BE2C (cell line): ENCODE data around the gene DHRS13. TPM values are rescaled to one million over a fixed set of nuclear protein-coding genes. Genes with fewer than 3 reads are reported as not detected.
A peak's percentile ranks its signal among the peaks of the same experiment; 100 is the strongest.

ENCODE experiments used
- DNase-seq: peaks from one replicate; pipeline ENCODE4 v3.0.0-alpha.2; 2020
- H3K27me3 ChIP-seq: fragments of 250-450 bp; sonication (Bioruptor Pico); 2 replicates; pipeline ENCODE4 v1.5.1; 2020; ENCODE audit warnings: mild to moderate bottlenecking
- H3K36me3 ChIP-seq: fragments of 250-450 bp; sonication (Bioruptor Pico); 2 replicates; pipeline ENCODE4 v1.5.1; 2020; ENCODE audit warnings: mild to moderate bottlenecking
- H3K4me1 ChIP-seq: fragments of 250-450 bp; sonication (Bioruptor Pico); 2 replicates; pipeline ENCODE4 v1.5.1; 2020
- H3K4me3 ChIP-seq: 2 replicates; pipeline ENCODE4 v1.5.1; 2011; ENCODE audit warnings: low read depth, low read length
- H3K9me3 ChIP-seq: fragments of 250-450 bp; sonication (Bioruptor Pico); 2 replicates; pipeline ENCODE4 v1.5.1; 2020
- polyA plus RNA-seq: library from polyadenylated mRNA; unstranded; fragments of >200 nt; gene quantifications from one replicate; pipeline ENCODE4 v1.2.1, GENCODE V29; 2012; ENCODE audit warnings: low read depth, missing spikeins; ENCODE audit not compliant: insufficient read length, insufficient read depth
- TF ChIP-seq, protein P1 (sequence below): IDR thresholded peaks from 2 replicates; pipeline ENCODE4 v1.5.1; 2012; ENCODE audit warnings: mild to moderate bottlenecking, low read depth, low read length

DHRS13 gene, protein sequence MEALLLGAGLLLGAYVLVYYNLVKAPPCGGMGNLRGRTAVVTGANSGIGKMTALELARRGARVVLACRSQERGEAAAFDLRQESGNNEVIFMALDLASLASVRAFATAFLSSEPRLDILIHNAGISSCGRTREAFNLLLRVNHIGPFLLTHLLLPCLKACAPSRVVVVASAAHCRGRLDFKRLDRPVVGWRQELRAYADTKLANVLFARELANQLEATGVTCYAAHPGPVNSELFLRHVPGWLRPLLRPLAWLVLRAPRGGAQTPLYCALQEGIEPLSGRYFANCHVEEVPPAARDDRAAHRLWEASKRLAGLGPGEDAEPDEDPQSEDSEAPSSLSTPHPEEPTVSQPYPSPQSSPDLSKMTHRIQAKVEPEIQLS
- 14.8 TPM for polyA plus RNA-seq

DNA sequence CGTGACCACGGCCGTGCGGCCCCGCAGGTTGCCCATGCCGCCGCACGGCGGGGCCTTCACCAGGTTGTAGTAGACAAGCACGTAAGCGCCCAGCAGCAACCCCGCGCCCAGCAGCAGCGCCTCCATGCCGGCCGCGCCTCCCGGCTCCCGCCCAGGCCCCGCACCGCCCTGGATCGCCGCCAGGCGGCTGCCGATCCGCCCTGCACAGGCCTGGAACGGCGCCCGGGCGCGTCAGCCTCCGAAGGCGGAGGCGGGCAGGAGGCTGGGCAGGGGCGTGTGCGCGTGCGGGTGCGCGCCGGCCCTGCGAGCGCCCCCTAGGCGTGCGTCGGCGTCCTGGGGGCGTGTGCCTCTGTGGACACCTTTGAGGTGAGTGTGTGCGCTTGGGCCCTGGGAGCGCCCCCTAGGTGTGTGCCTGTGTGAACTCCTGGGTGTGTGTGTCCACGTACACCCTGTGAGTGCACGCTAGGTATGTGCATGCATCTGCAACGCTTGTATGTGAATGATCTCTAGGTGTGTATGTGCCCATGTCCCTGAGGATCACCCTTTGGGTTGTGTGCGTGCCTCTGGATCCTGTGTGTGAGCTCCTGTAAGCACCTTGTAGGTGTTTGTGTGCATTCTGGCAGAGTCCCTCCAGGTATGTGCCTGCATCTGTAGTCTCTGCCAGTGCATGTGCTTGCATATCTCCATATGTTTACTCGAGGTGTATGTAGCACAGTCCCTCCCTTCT is at the start of gene DHRS13:
Gene DHRS13 (minus strand): TSS at position 261 of the 727 bp plus-strand sequence. CDS start 135 bp downstream, at position 126.
- H3K27me3 ChIP-seq, result no peaks in the 10 kb centered on the region
- no peaks in the 10 kb centered on the region for H3K4me1 ChIP-seq
- no peaks in the 10 kb centered on the region for H3K9me3 ChIP-seq
- H3K4me3 ChIP-seq, result peak within 1 kb of the TSS; percentile 66
- DNase-seq, result peak; percentile 93
- H3K36me3 ChIP-seq, result peaks cover 8% of the 10 kb centered on the region; the same call in 1 of the 2 replicates
- TF ChIP-seq, protein P1, sequence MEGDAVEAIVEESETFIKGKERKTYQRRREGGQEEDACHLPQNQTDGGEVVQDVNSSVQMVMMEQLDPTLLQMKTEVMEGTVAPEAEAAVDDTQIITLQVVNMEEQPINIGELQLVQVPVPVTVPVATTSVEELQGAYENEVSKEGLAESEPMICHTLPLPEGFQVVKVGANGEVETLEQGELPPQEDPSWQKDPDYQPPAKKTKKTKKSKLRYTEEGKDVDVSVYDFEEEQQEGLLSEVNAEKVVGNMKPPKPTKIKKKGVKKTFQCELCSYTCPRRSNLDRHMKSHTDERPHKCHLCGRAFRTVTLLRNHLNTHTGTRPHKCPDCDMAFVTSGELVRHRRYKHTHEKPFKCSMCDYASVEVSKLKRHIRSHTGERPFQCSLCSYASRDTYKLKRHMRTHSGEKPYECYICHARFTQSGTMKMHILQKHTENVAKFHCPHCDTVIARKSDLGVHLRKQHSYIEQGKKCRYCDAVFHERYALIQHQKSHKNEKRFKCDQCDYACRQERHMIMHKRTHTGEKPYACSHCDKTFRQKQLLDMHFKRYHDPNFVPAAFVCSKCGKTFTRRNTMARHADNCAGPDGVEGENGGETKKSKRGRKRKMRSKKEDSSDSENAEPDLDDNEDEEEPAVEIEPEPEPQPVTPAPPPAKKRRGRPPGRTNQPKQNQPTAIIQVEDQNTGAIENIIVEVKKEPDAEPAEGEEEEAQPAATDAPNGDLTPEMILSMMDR, result peak; percentile 65

DNA sequence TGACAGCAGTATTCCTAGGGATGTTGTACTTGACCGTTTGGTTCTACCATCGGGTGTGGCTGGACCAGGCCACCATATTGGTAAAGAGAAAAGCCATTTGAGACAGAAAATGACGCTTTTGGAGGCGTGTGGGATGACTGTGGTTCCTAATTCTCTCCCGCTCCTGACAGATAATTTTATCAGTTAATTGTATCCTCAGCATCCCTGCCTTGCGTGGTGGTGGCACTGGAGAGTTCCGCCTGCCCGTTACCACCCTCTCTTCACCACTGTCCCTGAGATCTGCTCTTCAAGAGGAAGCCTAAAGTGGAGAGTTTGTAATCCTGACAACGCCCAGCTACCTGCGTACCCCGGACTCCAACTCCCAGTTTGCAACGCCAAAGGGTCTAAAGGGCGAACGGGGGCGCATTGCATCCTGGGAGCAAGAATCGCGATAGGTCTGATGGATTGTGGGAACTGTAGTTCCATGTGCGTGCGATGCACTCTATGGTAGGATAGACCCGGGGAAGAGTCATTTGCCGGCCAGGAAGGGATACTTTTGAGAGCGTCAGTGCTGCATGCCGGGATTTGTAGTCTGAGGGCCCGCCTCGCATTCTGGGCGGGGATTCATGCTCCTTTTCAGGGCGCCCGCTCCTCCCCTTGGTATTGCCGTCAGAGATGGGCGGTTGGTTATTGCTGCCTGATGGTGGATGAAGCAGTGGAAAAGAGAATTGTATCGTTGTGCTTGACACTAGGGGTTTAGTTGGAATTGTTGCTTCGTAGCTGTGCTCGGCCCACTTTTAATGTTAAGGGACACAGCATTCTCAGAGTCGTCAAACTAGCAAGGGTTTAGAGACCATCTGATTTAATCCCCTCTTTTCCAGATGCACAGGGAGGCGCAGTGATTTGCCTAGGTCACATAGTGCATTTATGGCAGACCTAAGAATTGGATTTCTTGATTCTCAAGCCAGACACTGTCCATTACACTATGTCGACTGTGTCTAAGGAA is 49.4 kb upstream of the DHRS13 start:
- H3K4me3 ChIP-seq, result peak overlapping the region; percentile 73
- H3K4me1 ChIP-seq, result peaks cover 5% of the 10 kb centered on the region
- no peaks in the 10 kb centered on the region for H3K9me3 ChIP-seq
- H3K27me3 ChIP-seq, result no peaks in the 10 kb centered on the region
- peak; percentile 90 for DNase-seq
- no peaks in the 10 kb centered on the region for H3K36me3 ChIP-seq
- TF ChIP-seq, protein P1, result no peak

DNA sequence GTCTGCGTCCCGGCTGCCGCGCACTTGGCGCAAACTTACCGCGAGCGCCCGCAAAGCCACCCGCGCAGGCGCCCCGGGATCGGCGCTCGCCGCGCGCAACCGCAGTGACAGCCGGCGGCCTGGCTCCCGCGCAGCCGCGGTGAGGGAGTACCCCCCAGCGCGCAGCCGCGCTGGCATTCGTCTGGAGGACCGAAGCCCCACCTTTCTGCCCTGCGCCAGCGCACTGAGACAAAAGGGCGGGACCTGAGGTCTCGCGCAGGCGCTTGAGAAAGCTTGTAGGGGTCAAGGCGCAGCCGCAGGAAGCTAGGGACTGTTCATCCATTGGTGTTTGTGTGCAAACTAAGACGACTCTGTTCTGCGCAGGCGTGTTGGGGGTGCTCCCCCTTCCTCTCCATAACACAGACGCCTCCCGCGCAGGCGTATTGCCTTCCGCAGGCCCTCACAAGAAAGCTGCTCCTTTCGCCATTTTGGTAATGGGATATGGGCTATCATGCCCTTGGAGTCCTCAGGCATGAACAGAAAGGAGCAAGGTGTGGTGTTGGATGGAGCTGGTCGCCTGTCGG is 48.6 kb upstream of the DHRS13 start, which contains the start of gene PHF12:
Gene PHF12 (minus strand): TSS at position 91 of the 563 bp plus-strand sequence. CDS start 558 bp downstream, outside the sequence.
- H3K4me3 ChIP-seq, result peak within 1 kb of the TSS; percentile 81
- TF ChIP-seq, protein P1, result no peak
- peak; percentile 96 for DNase-seq
- H3K9me3 ChIP-seq, result no peaks in the 10 kb centered on the region
- no peaks in the 10 kb centered on the region for H3K27me3 ChIP-seq
- H3K36me3 ChIP-seq, result no peaks in the 10 kb centered on the region
- peaks cover 5% of the 10 kb centered on the region for H3K4me1 ChIP-seq

DNA sequence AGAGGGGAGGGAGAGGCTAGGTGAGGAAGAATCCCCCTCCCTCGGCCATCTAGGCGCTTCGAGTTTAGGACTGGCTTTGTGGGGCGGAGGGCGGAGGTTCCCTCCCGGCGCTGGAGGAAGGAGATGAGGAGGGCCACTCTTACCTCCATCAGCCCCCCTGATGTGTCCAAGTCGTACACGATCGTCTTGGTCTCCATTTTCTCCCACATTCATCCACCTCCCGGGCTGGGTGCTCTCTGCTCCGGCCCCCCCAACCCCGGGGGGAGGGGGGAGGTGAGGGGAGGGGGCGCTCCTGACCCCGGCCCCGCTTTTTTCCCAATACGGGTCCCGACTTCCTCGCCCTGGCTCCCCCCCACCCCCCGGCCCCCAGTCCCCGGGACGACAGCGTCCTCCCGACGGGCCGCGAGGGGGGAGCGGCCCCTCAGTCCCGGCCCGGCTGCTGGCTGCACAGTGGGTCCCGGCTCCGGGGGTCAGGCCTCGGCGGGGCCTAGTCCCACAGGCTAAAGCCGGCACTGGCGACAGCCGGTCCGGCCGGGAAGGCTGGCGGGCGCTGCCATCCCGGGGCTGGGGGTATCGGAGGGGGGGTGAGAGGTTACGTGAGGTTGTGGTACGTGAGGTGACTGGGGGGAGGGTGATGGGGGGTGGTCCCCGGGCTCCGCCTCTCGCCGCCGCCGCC is 48.0 kb upstream of the DHRS13 start:
- no peak for DNase-seq
- TF ChIP-seq, protein P1, result no peak
- Histone ChIP-seq H3K4me1 (peaks cover 5% of the 10 kb centered on the region), H3K4me3 (peak overlapping the region; percentile 81), H3K27me3 (no peaks in the 10 kb centered on the region), H3K36me3 (no peaks in the 10 kb centered on the region), H3K9me3 (no peaks in the 10 kb centered on the region)
